KMS-11 (cell line): ENCODE data around the gene SPRED1.

Experiments used
- H2AFZ ChIP-seq: fragments of 200-600 bp; sonication (generic); 2 replicates; pipeline ENCODE4 v1.6.1; 2016; ENCODE audit warnings: antibody characterized with exemption, mixed run types, low read depth
- H3K27ac ChIP-seq: fragments of 200-600 bp; sonication (generic); 2 replicates; pipeline ENCODE4 v1.6.1; 2016; ENCODE audit warnings: mild to moderate bottlenecking, mixed run types
- H3K27me3 ChIP-seq: fragments of 200-600 bp; sonication (generic); 2 replicates; pipeline ENCODE4 v1.6.1; 2017; ENCODE audit warnings: mild to moderate bottlenecking, low read depth, mixed run types, moderate library complexity; ENCODE audit not compliant: insufficient read depth
- H3K36me3 ChIP-seq: fragments of 200-600 bp; sonication (generic); 2 replicates; pipeline ENCODE4 v1.6.1; 2017; ENCODE audit warnings: mild to moderate bottlenecking, mixed run types; ENCODE audit not compliant: insufficient read depth
- H3K4me1 ChIP-seq: fragments of 200-600 bp; sonication (generic); 2 replicates; pipeline ENCODE4 v1.6.1; 2016; ENCODE audit warnings: mild to moderate bottlenecking, low read depth, mixed run types; ENCODE audit not compliant: poor library complexity, severe bottlenecking
- H3K4me2 ChIP-seq: fragments of 200-600 bp; sonication (generic); 2 replicates; pipeline ENCODE4 v1.7.0; 2016; ENCODE audit warnings: mild to moderate bottlenecking, mixed run types
- H3K4me3 ChIP-seq: fragments of 200-600 bp; sonication (generic); IDR thresholded peaks from 2 replicates; pipeline ENCODE4 v1.6.1; 2017; ENCODE audit warnings: low read depth, low read length, mixed read lengths; ENCODE audit not compliant: insufficient read depth
- H3K79me2 ChIP-seq: fragments of 200-600 bp; sonication (generic); 2 replicates; pipeline ENCODE4 v1.6.1; 2016; ENCODE audit warnings: low read depth, mixed run types; ENCODE audit not compliant: insufficient read depth
- H3K9ac ChIP-seq: fragments of 200-600 bp; sonication (generic); 2 replicates; pipeline ENCODE4 v1.6.1; 2016; ENCODE audit warnings: mild to moderate bottlenecking, mixed run types
- H4K20me1 ChIP-seq: fragments of 200-600 bp; sonication (generic); 2 replicates; pipeline ENCODE4 v1.6.1; 2016; ENCODE audit warnings: mild to moderate bottlenecking, mixed run types; ENCODE audit not compliant: insufficient read depth
- CTCF ChIP-seq: fragments of 200-600 bp; sonication (generic); conservative IDR thresholded peaks from 2 replicates; pipeline ENCODE4 v1.6.1; 2017; ENCODE audit warnings: low read depth, mild to moderate bottlenecking, antibody characterized with exemption, low read length, moderate library complexity, mixed read lengths

SPRED1 gene

GRCh38 chr15:38252481-38253350 is at the start of gene SPRED1:
Gene SPRED1, plus strand, starts transcription at chr15:38252836. Its CDS starts 350 bp downstream, at chr15:38253186.
- H2AFZ ChIP-seq = peak within 1 kb of the TSS; percentile 83; the same call in 1 of the 2 replicates
- peak within 1 kb of the TSS; percentile 87 for H3K27ac ChIP-seq
- H3K27me3 ChIP-seq = no peaks in the 10 kb centered on the region
- H3K79me2 ChIP-seq = peaks cover 52% of the 10 kb centered on the region
- H3K36me3 ChIP-seq = no peaks in the 10 kb centered on the region
- H3K9ac ChIP-seq = peak within 1 kb of the TSS; percentile 82
- H4K20me1 ChIP-seq = peaks cover 13% of the 10 kb centered on the region; the same call in 1 of the 2 replicates
- no peak for TF ChIP-seq CTCF
- no peak within 1 kb of the TSS for H3K4me3 ChIP-seq
- H3K4me2 ChIP-seq = peak within 1 kb of the TSS; percentile 69
- H3K4me1 ChIP-seq = peaks cover 26% of the 10 kb centered on the region

DNA sequence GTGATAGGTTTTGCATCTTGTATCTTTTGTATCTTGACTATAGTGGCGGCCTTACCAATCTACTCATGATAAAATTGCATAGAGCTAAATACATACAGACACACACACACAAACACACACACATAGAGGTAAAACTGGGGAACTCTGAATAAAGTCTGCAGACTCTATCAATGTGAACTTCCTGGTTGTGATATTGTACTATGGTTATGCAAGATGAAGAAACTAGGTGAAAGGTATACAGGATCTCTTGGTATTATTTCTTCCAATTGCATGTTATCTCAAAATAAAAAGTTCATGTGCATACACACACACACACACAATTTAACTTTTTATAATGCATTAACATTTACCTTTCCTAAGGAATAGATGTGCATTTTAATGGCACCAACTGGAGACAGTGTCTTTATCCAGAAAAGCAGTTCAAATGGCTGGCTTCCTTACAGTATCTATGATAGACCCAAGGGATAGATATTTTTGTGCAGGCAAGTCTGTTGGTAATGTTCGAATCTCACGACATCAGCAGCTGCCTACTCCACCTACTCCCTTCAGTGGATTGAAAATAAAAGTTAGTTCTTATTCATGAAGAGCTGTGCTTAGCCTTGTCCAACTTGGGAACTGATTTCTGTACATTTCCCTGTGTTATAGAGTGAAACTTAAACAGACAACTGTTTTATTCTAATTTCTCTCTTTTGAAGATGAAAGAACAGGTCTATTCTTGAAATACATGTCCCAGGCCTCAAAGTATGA is 46.9 kb upstream of the SPRED1 start:
- Histone ChIP-seq H3K4me1 (peaks cover 14% of the 10 kb centered on the region), H3K27ac (no peak overlapping the region), H3K79me2 (no peaks in the 10 kb centered on the region), H3K27me3 (no peaks in the 10 kb centered on the region), H3K4me3 (no peak overlapping the region), H3K9ac (no peak overlapping the region), H3K36me3 (no peaks in the 10 kb centered on the region), H4K20me1 (no peaks in the 10 kb centered on the region), H2AFZ (no peak overlapping the region), H3K4me2 (no peak overlapping the region)
- TF ChIP-seq CTCF = no peak

DNA sequence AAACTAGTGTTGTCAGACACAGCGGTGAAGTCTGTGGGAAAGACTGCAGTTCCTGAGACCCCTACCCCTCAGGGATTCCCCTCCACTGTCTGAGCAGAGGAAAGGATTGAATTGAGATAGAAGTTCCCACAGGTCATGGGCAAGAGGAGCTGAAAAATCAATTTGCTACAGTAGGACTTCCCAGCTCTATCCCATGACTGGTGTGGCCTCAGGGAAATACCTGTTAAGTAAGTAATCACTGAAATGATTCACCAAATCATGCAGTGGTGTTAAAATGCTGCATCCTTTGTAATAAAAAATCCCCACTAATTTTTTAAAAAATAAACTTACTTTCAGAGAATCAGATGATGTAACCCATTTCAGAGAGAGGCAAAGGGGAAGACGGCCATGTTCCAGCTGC is 45.0 kb upstream of the SPRED1 start:
- Histone ChIP-seq H3K4me2 (no peak overlapping the region), H3K9ac (no peak overlapping the region)
- TF ChIP-seq CTCF = no peak

DNA sequence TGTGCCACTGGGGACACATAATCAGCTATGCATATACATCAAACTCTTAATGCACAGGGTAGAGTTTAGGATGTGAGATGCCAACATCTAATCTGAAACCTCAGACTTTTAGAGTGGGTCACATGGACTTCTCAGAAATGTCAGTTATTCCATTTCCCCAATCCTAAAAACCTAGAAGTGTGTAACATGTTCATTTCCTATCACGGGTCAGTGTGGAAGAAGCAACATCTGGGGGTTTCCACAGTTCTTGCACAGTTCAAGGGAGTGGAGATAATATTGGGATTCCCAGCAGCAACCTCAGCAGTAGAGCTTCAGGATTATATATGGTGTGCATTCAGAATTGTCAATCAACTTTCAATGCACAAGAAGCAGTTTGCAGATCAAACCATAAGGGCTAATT is 44.4 kb upstream of the SPRED1 start:
- Histone ChIP-seq H3K4me2 (no peak overlapping the region), H3K4me3 (no peak overlapping the region), H3K79me2 (no peaks in the 10 kb centered on the region), H3K27ac (no peak overlapping the region), H2AFZ (no peak overlapping the region), H3K36me3 (no peaks in the 10 kb centered on the region), H3K9ac (no peak overlapping the region), H4K20me1 (no peaks in the 10 kb centered on the region), H3K27me3 (no peaks in the 10 kb centered on the region), H3K4me1 (peaks cover 14% of the 10 kb centered on the region)
- TF ChIP-seq CTCF = no peak

More for the DNA sequence above, 45.0 kb upstream of the SPRED1 start:
- H3K36me3 ChIP-seq = no peaks in the 10 kb centered on the region
- H3K27ac ChIP-seq = no peak overlapping the region
- H3K4me1 ChIP-seq = peaks cover 14% of the 10 kb centered on the region
- H3K79me2 ChIP-seq = no peaks in the 10 kb centered on the region
- H4K20me1 ChIP-seq = no peaks in the 10 kb centered on the region
- H3K27me3 ChIP-seq = no peaks in the 10 kb centered on the region
- no peak overlapping the region for H3K4me3 ChIP-seq
- H2AFZ ChIP-seq = no peak overlapping the region
